WTC11 (cell line): Measurements from ENCODE around the gene NHLRC3. TPM values are rescaled to one million over a fixed set of nuclear protein-coding genes. Genes with fewer than 3 reads are reported as not detected.

Experiments used
- ATAC-seq: fragments of 200-7000 bp; cut with Tn5 transposase; 2 replicates; pipeline ENCODE4 v1.10.0; 2021; ENCODE audit warnings: mild to moderate bottlenecking, moderate library complexity
- CTCF ChIA-PET: fragments of 300-600 bp; sonication (Branson Sonifier 250); formaldehyde crosslinking; loops from one replicate; lab custom pipeline; 2021; ENCODE audit warnings: antibody characterized with exemption; lab: Charles Lee
- POLR2A ChIA-PET: fragments of 350-600 bp; sonication (Branson Sonifier 250); formaldehyde crosslinking; loops from one replicate; lab custom pipeline; 2021; ENCODE audit warnings: antibody characterized with exemption; lab: Charles Lee
- DNase-seq: peaks from one replicate; pipeline ENCODE4 v3.0.0; 2021; ENCODE audit warnings: low spot score
- H3K27ac Mint-ChIP-seq: 2 replicates; pipeline ENCODE4 v1.8.0; 2021; ENCODE audit warnings: mixed read lengths
- H3K27me3 Mint-ChIP-seq: 2 replicates; pipeline ENCODE4 v1.8.0; 2021; ENCODE audit warnings: low read depth, mild to moderate bottlenecking, moderate library complexity, mixed read lengths
- H3K36me3 Mint-ChIP-seq: 2 replicates; pipeline ENCODE4 v1.8.0; 2021; ENCODE audit warnings: mixed read lengths
- H3K4me1 Mint-ChIP-seq: 2 replicates; pipeline ENCODE4 v1.8.0; 2022; ENCODE audit warnings: mixed read lengths
- H3K4me3 Mint-ChIP-seq: 2 replicates; pipeline ENCODE4 v1.8.0; 2021; ENCODE audit warnings: mild to moderate bottlenecking, moderate library complexity, mixed read lengths
- H3K9me3 Mint-ChIP-seq: 2 replicates; pipeline ENCODE4 v1.8.0; 2021; ENCODE audit warnings: mixed read lengths
- ATF1 ChIP-seq: sonication (generic); formaldehyde crosslinking; IDR thresholded peaks from 2 replicates; pipeline ENCODE4 v1.8.1; 2023; ENCODE audit warnings: mild to moderate bottlenecking, moderate library complexity, missing genetic modification reagents
- GRHL2 ChIP-seq: fragments of 250-450 bp; sonication (Bioruptor Pico); IDR thresholded peaks from 2 replicates; pipeline ENCODE4 v1.8.0; 2022; ENCODE audit warnings: mild to moderate bottlenecking, moderate library complexity; ENCODE audit not compliant: insufficient replicate concordance, severe bottlenecking
- GTF2I ChIP-seq: fragments of 250-450 bp; sonication (Bioruptor Pico); conservative IDR thresholded peaks from 2 replicates; pipeline ENCODE4 v1.4.0; 2021; ENCODE audit warnings: mild to moderate bottlenecking
- JUN ChIP-seq: sonication (generic); formaldehyde crosslinking; IDR thresholded peaks from 2 replicates; pipeline ENCODE4 v1.8.0; 2023; ENCODE audit warnings: mild to moderate bottlenecking, missing genetic modification reagents
- MXD4 ChIP-seq: fragments of 250-450 bp; sonication (Bioruptor Pico); IDR thresholded peaks from 2 replicates; pipeline ENCODE4 v1.8.0; 2021; ENCODE audit warnings: mild to moderate bottlenecking, moderate library complexity, borderline replicate concordance
- NFATC4 ChIP-seq: fragments of 250-450 bp; sonication (Bioruptor Pico); IDR thresholded peaks from 2 replicates; pipeline ENCODE4 v1.9.0; 2021; ENCODE audit warnings: mild to moderate bottlenecking
- NFYB ChIP-seq: sonication (generic); formaldehyde crosslinking; conservative IDR thresholded peaks from 2 replicates; pipeline ENCODE4 v1.8.0; 2022; ENCODE audit warnings: low read depth, missing genetic modification reagents
- SMAD4 ChIP-seq: sonication (generic); formaldehyde crosslinking; IDR thresholded peaks from 2 replicates; pipeline ENCODE4 v1.8.0; 2022; ENCODE audit warnings: mild to moderate bottlenecking, missing genetic modification reagents
- TP53 ChIP-seq: sonication (generic); formaldehyde crosslinking; IDR thresholded peaks from 2 replicates; pipeline ENCODE4 v1.8.1; 2023; ENCODE audit warnings: mild to moderate bottlenecking, missing genetic modification reagents
- ZNF219 ChIP-seq: sonication (generic); formaldehyde crosslinking; IDR thresholded peaks from 2 replicates; pipeline ENCODE4 v1.8.0; 2023; ENCODE audit warnings: missing genetic modification reagents, mild to moderate bottlenecking, borderline replicate concordance
- total RNA-seq: library from RNA; stranded (reverse); gene quantifications from 3 replicates; pipeline ENCODE4 v1.2.3, GENCODE V29; 2021
- TF ChIP-seq, protein P1 (sequence below): fragments of 250-450 bp; sonication (Bioruptor Pico); IDR thresholded peaks from 2 replicates; pipeline ENCODE4 v1.9.0; 2021; ENCODE audit warnings: moderate library complexity, mild to moderate bottlenecking, inconsistent platforms, borderline replicate concordance
- TF ChIP-seq, protein P2 (sequence below): fragments of 250-450 bp; sonication (Bioruptor Pico); conservative IDR thresholded peaks from 2 replicates; pipeline ENCODE4 v1.9.0; 2021; ENCODE audit warnings: mild to moderate bottlenecking
- TF ChIP-seq, protein P3 (sequence below): sonication (generic); formaldehyde crosslinking; IDR thresholded peaks from 2 replicates; pipeline ENCODE4 v1.8.0; 2022; ENCODE audit warnings: mild to moderate bottlenecking, missing genetic modification reagents
- TF ChIP-seq, protein P4 (sequence below): sonication (generic); formaldehyde crosslinking; IDR thresholded peaks from 2 replicates; pipeline ENCODE4 v1.8.1; 2023; ENCODE audit warnings: mild to moderate bottlenecking, moderate library complexity, missing genetic modification reagents
- TF ChIP-seq, protein P5 (sequence below): fragments of 250-450 bp; sonication (Bioruptor Pico); IDR thresholded peaks from 2 replicates; pipeline ENCODE4 v1.9.0; 2021; ENCODE audit warnings: mild to moderate bottlenecking
- TF ChIP-seq, protein P6 (sequence below): sonication (generic); formaldehyde crosslinking; IDR thresholded peaks from 2 replicates; pipeline ENCODE4 v1.8.0; 2023; ENCODE audit warnings: missing genetic modification reagents, mild to moderate bottlenecking, borderline replicate concordance

NHLRC3 gene
- total RNA-seq, 1 experiment from 2014 or later, result 18.8 TPM

DNA sequence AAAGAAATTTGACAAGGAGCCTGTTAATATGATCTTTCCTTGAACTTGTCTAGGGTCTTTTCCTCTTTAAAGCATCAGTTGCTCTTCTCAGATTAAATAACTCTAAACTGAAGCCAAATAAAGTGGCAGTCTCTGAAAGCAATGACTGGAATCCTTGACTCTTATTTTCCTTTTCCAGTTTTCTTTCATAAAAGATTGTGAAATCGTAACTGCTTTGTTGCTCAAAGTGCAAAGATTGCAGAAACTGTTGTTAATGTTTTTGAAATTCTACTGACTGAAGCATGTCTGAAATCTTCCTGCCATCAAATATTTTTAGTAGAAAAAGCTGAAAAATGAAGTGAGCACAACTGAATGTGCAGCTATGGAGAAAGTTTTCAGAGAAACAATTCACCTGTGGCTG, 1.9 kb downstream of the NHLRC3 start:
- H3K27me3 Mint-ChIP-seq, result no peaks in the 10 kb centered on the region
- DNase-seq, result no peak
- POLR2A ChIA-PET, result no interaction called here
- H3K9me3 Mint-ChIP-seq, result no peaks in the 10 kb centered on the region
- peaks cover 6% of the 10 kb centered on the region for H3K36me3 Mint-ChIP-seq
- H3K4me1 Mint-ChIP-seq, result peaks cover 16% of the 10 kb centered on the region
- CTCF ChIA-PET, result no interaction called here
- no peak overlapping the region for H3K27ac Mint-ChIP-seq
- no peak for ATAC-seq
- H3K4me3 Mint-ChIP-seq, result peak overlapping the region; percentile 16; the same call in 1 of the 2 replicates
- no peak for TF ChIP-seq JUN (CRISPR knock-in tag)
- TF ChIP-seq ATF1 (CRISPR knock-in tag), result no peak
- TF ChIP-seq, protein P1, sequence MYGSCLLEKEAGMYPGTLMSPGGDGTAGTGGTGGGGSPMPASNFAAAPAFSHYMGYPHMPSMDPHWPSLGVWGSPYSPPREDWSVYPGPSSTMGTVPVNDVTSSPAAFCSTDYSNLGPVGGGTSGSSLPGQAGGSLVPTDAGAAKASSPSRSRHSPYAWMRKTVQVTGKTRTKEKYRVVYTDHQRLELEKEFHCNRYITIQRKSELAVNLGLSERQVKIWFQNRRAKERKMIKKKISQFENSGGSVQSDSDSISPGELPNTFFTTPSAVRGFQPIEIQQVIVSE (CRISPR knock-in tag), result no peak
- TF ChIP-seq GRHL2 (CRISPR knock-in tag), result no peak
- TF ChIP-seq, protein P2, sequence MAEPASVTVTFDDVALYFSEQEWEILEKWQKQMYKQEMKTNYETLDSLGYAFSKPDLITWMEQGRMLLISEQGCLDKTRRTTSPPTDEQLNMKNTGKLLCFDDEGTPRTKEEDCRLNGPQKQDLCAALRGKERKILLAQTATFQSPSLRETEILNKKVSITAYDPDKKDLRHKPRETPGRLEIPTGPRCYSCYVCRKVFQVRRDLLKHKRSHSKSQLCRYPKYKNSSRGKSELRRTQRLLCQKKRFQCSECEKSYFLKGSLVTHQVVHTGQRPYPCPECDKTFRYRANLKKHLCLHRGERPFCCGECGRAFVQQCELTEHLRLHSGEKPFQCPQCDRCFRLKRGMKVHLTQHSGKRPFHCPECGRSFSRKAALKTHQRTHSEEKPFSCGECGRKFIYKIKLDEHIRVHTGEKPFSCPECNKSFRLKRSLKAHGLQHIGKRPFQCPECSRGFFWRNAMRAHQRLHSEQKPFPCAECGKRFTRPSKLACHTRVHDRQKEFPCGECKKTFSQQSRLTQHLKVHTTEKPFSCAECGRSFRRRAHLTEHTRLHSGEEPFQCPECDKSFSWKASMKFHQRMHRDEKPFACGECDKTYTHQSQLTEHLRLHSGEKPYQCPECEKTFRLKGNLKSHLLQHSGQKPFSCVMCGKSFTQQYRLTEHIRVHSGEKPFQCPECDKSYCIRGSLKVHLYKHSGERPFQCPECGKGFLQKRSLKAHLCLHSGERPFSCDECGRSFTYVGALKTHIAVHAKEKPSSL (CRISPR knock-in tag), result no peak
- TF ChIP-seq, protein P3, sequence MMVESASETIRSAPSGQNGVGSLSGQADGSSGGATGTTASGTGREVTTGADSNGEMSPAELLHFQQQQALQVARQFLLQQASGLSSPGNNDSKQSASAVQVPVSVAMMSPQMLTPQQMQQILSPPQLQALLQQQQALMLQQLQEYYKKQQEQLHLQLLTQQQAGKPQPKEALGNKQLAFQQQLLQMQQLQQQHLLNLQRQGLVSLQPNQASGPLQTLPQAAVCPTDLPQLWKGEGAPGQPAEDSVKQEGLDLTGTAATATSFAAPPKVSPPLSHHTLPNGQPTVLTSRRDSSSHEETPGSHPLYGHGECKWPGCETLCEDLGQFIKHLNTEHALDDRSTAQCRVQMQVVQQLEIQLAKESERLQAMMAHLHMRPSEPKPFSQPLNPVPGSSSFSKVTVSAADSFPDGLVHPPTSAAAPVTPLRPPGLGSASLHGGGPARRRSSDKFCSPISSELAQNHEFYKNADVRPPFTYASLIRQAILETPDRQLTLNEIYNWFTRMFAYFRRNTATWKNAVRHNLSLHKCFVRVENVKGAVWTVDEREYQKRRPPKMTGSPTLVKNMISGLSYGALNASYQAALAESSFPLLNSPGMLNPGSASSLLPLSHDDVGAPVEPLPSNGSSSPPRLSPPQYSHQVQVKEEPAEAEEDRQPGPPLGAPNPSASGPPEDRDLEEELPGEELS (CRISPR knock-in tag), result no peak
- TF ChIP-seq GTF2I (CRISPR knock-in tag), result no peak
- no peak for TF ChIP-seq NFYB (CRISPR knock-in tag)
- TF ChIP-seq, protein P4, sequence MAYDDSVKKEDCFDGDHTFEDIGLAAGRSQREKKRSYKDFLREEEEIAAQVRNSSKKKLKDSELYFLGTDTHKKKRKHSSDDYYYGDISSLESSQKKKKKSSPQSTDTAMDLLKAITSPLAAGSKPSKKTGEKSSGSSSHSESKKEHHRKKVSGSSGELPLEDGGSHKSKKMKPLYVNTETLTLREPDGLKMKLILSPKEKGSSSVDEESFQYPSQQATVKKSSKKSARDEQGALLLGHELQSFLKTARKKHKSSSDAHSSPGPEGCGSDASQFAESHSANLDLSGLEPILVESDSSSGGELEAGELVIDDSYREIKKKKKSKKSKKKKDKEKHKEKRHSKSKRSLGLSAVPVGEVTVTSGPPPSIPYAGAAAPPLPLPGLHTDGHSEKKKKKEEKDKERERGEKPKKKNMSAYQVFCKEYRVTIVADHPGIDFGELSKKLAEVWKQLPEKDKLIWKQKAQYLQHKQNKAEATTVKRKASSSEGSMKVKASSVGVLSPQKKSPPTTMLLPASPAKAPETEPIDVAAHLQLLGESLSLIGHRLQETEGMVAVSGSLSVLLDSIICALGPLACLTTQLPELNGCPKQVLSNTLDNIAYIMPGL (CRISPR knock-in tag), result no peak
- TF ChIP-seq SMAD4 (CRISPR knock-in tag), result no peak
- TF ChIP-seq NFATC4, result no peak
- TF ChIP-seq, protein P5, sequence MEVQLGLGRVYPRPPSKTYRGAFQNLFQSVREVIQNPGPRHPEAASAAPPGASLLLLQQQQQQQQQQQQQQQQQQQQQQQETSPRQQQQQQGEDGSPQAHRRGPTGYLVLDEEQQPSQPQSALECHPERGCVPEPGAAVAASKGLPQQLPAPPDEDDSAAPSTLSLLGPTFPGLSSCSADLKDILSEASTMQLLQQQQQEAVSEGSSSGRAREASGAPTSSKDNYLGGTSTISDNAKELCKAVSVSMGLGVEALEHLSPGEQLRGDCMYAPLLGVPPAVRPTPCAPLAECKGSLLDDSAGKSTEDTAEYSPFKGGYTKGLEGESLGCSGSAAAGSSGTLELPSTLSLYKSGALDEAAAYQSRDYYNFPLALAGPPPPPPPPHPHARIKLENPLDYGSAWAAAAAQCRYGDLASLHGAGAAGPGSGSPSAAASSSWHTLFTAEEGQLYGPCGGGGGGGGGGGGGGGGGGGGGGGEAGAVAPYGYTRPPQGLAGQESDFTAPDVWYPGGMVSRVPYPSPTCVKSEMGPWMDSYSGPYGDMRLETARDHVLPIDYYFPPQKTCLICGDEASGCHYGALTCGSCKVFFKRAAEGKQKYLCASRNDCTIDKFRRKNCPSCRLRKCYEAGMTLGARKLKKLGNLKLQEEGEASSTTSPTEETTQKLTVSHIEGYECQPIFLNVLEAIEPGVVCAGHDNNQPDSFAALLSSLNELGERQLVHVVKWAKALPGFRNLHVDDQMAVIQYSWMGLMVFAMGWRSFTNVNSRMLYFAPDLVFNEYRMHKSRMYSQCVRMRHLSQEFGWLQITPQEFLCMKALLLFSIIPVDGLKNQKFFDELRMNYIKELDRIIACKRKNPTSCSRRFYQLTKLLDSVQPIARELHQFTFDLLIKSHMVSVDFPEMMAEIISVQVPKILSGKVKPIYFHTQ (CRISPR knock-in tag), result no peak
- TF ChIP-seq, protein P6, sequence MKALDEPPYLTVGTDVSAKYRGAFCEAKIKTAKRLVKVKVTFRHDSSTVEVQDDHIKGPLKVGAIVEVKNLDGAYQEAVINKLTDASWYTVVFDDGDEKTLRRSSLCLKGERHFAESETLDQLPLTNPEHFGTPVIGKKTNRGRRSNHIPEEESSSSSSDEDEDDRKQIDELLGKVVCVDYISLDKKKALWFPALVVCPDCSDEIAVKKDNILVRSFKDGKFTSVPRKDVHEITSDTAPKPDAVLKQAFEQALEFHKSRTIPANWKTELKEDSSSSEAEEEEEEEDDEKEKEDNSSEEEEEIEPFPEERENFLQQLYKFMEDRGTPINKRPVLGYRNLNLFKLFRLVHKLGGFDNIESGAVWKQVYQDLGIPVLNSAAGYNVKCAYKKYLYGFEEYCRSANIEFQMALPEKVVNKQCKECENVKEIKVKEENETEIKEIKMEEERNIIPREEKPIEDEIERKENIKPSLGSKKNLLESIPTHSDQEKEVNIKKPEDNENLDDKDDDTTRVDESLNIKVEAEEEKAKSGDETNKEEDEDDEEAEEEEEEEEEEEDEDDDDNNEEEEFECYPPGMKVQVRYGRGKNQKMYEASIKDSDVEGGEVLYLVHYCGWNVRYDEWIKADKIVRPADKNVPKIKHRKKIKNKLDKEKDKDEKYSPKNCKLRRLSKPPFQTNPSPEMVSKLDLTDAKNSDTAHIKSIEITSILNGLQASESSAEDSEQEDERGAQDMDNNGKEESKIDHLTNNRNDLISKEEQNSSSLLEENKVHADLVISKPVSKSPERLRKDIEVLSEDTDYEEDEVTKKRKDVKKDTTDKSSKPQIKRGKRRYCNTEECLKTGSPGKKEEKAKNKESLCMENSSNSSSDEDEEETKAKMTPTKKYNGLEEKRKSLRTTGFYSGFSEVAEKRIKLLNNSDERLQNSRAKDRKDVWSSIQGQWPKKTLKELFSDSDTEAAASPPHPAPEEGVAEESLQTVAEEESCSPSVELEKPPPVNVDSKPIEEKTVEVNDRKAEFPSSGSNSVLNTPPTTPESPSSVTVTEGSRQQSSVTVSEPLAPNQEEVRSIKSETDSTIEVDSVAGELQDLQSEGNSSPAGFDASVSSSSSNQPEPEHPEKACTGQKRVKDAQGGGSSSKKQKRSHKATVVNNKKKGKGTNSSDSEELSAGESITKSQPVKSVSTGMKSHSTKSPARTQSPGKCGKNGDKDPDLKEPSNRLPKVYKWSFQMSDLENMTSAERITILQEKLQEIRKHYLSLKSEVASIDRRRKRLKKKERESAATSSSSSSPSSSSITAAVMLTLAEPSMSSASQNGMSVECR (CRISPR knock-in tag), result no peak
- no peak for TF ChIP-seq ZNF219 (CRISPR knock-in tag)
- no peak for TF ChIP-seq MXD4
- no peak for TF ChIP-seq TP53
